WTC11 (cell line): ENCODE results near the gene PTCD3. TPM values are rescaled to one million over a fixed set of nuclear protein-coding genes. Genes with fewer than 3 reads are reported as not detected.
A peak's percentile ranks its signal among the peaks of the same experiment; 100 is the strongest.

Source experiments
- ATAC-seq: fragments of 200-7000 bp; cut with Tn5 transposase; 2 replicates; pipeline ENCODE4 v1.10.0; 2021; ENCODE audit warnings: mild to moderate bottlenecking, moderate library complexity
- CTCF ChIA-PET: fragments of 300-600 bp; sonication (Branson Sonifier 250); formaldehyde crosslinking; loops from one replicate; lab custom pipeline; 2021; ENCODE audit warnings: antibody characterized with exemption; lab: Charles Lee
- POLR2A ChIA-PET: fragments of 350-600 bp; sonication (Branson Sonifier 250); formaldehyde crosslinking; loops from one replicate; lab custom pipeline; 2021; ENCODE audit warnings: antibody characterized with exemption; lab: Charles Lee
- DNase-seq: peaks from one replicate; pipeline ENCODE4 v3.0.0; 2021; ENCODE audit warnings: low spot score
- H3K27ac Mint-ChIP-seq: 2 replicates; pipeline ENCODE4 v1.8.0; 2021; ENCODE audit warnings: mixed read lengths
- H3K27me3 Mint-ChIP-seq: 2 replicates; pipeline ENCODE4 v1.8.0; 2021; ENCODE audit warnings: low read depth, mild to moderate bottlenecking, moderate library complexity, mixed read lengths
- H3K36me3 Mint-ChIP-seq: 2 replicates; pipeline ENCODE4 v1.8.0; 2021; ENCODE audit warnings: mixed read lengths
- H3K4me1 Mint-ChIP-seq: 2 replicates; pipeline ENCODE4 v1.8.0; 2022; ENCODE audit warnings: mixed read lengths
- H3K4me3 Mint-ChIP-seq: 2 replicates; pipeline ENCODE4 v1.8.0; 2021; ENCODE audit warnings: mild to moderate bottlenecking, moderate library complexity, mixed read lengths
- H3K9me3 Mint-ChIP-seq: 2 replicates; pipeline ENCODE4 v1.8.0; 2021; ENCODE audit warnings: mixed read lengths
- CREB1 ChIP-seq: sonication (generic); formaldehyde crosslinking; IDR thresholded peaks from 2 replicates; pipeline ENCODE4 v1.8.0; 2023; ENCODE audit warnings: mild to moderate bottlenecking, missing genetic modification reagents
- CREM ChIP-seq: sonication (generic); formaldehyde crosslinking; IDR thresholded peaks from 2 replicates; pipeline ENCODE4 v1.8.1; 2022; ENCODE audit warnings: mild to moderate bottlenecking, missing genetic modification reagents, moderate library complexity
- E2F1 ChIP-seq: sonication (generic); formaldehyde crosslinking; IDR thresholded peaks from 2 replicates; pipeline ENCODE4 v1.8.0; 2022; ENCODE audit warnings: mild to moderate bottlenecking, missing genetic modification reagents
- E2F4 ChIP-seq: sonication (generic); formaldehyde crosslinking; IDR thresholded peaks from 2 replicates; pipeline ENCODE4 v1.8.1; 2022; ENCODE audit warnings: low read depth, mild to moderate bottlenecking, moderate library complexity, missing genetic modification reagents, borderline replicate concordance
- E2F5 ChIP-seq: sonication (generic); formaldehyde crosslinking; IDR thresholded peaks from 2 replicates; pipeline ENCODE4 v1.8.1; 2022; ENCODE audit warnings: mild to moderate bottlenecking, moderate library complexity, missing genetic modification reagents
- ETV6 ChIP-seq: sonication (generic); formaldehyde crosslinking; IDR thresholded peaks from 2 replicates; pipeline ENCODE4 v1.8.1; 2022; ENCODE audit warnings: mild to moderate bottlenecking, missing genetic modification reagents
- FOXJ3 ChIP-seq: sonication (generic); formaldehyde crosslinking; IDR thresholded peaks from 2 replicates; pipeline ENCODE4 v1.9.0; 2021; ENCODE audit warnings: missing genetic modification reagents, mild to moderate bottlenecking, borderline replicate concordance
- GTF2I ChIP-seq: fragments of 250-450 bp; sonication (Bioruptor Pico); conservative IDR thresholded peaks from 2 replicates; pipeline ENCODE4 v1.4.0; 2021; ENCODE audit warnings: mild to moderate bottlenecking
- IRF1 ChIP-seq: sonication (generic); formaldehyde crosslinking; IDR thresholded peaks from 2 replicates; pipeline ENCODE4 v1.8.0; 2023; ENCODE audit warnings: missing genetic modification reagents
- JUN ChIP-seq: sonication (generic); formaldehyde crosslinking; IDR thresholded peaks from 2 replicates; pipeline ENCODE4 v1.8.0; 2023; ENCODE audit warnings: mild to moderate bottlenecking, missing genetic modification reagents
- KAT7 ChIP-seq: sonication (generic); formaldehyde crosslinking; IDR thresholded peaks from 2 replicates; pipeline ENCODE4 v1.8.1; 2023; ENCODE audit warnings: missing genetic modification reagents, mild to moderate bottlenecking, borderline replicate concordance
- MXD4 ChIP-seq: fragments of 250-450 bp; sonication (Bioruptor Pico); IDR thresholded peaks from 2 replicates; pipeline ENCODE4 v1.8.0; 2021; ENCODE audit warnings: mild to moderate bottlenecking, moderate library complexity, borderline replicate concordance
- NFATC4 ChIP-seq: fragments of 250-450 bp; sonication (Bioruptor Pico); IDR thresholded peaks from 2 replicates; pipeline ENCODE4 v1.9.0; 2021; ENCODE audit warnings: mild to moderate bottlenecking
- NFE2L1 ChIP-seq: sonication (generic); formaldehyde crosslinking; IDR thresholded peaks from 2 replicates; pipeline ENCODE4 v1.8.1; 2023; ENCODE audit warnings: missing genetic modification reagents
- NFYB ChIP-seq: sonication (generic); formaldehyde crosslinking; conservative IDR thresholded peaks from 2 replicates; pipeline ENCODE4 v1.8.0; 2022; ENCODE audit warnings: low read depth, missing genetic modification reagents
- NR3C1 ChIP-seq: sonication (generic); formaldehyde crosslinking; conservative IDR thresholded peaks from 2 replicates; pipeline ENCODE4 v1.8.1; 2023; ENCODE audit warnings: low read depth, mild to moderate bottlenecking, missing genetic modification reagents
- OVOL2 ChIP-seq: fragments of 250-450 bp; sonication (Bioruptor Pico); IDR thresholded peaks from 2 replicates; pipeline ENCODE4 v1.9.0; 2021; ENCODE audit warnings: mild to moderate bottlenecking, borderline replicate concordance
- PREB ChIP-seq: sonication (generic); formaldehyde crosslinking; IDR thresholded peaks from 2 replicates; pipeline ENCODE4 v1.8.1; 2022; ENCODE audit warnings: mild to moderate bottlenecking, missing genetic modification reagents, moderate library complexity, borderline replicate concordance
- PRRX2 ChIP-seq: fragments of 250-450 bp; sonication (Bioruptor Pico); IDR thresholded peaks from 2 replicates; pipeline ENCODE4 v1.8.0; 2021; ENCODE audit warnings: mild to moderate bottlenecking
- RORB ChIP-seq: fragments of 250-450 bp; sonication (Bioruptor Pico); IDR thresholded peaks from 2 replicates; pipeline ENCODE4 v1.9.0; 2021; ENCODE audit warnings: mild to moderate bottlenecking
- SMAD3 ChIP-seq: sonication (generic); formaldehyde crosslinking; IDR thresholded peaks from 2 replicates; pipeline ENCODE4 v1.8.0; 2022; ENCODE audit warnings: missing genetic modification reagents, mild to moderate bottlenecking, borderline replicate concordance
- USF2 ChIP-seq: sonication (generic); formaldehyde crosslinking; IDR thresholded peaks from 2 replicates; pipeline ENCODE4 v1.8.1; 2023; ENCODE audit warnings: mild to moderate bottlenecking, missing genetic modification reagents, moderate library complexity
- ZBTB21 ChIP-seq: sonication (generic); formaldehyde crosslinking; IDR thresholded peaks from 2 replicates; pipeline ENCODE4 v1.8.1; 2023; ENCODE audit warnings: mild to moderate bottlenecking, missing genetic modification reagents, borderline replicate concordance
- ZBTB43 ChIP-seq: sonication (generic); formaldehyde crosslinking; IDR thresholded peaks from 2 replicates; pipeline ENCODE4 v1.8.1; 2023; ENCODE audit warnings: mild to moderate bottlenecking, missing genetic modification reagents
- ZNF138 ChIP-seq: sonication (generic); formaldehyde crosslinking; conservative IDR thresholded peaks from 2 replicates; pipeline ENCODE4 v1.8.1; 2022; ENCODE audit warnings: mild to moderate bottlenecking, moderate library complexity, missing genetic modification reagents
- ZNF232 ChIP-seq: sonication (generic); formaldehyde crosslinking; IDR thresholded peaks from 2 replicates; pipeline ENCODE4 v1.8.0; 2022; ENCODE audit warnings: mild to moderate bottlenecking, missing genetic modification reagents
- ZNF317 ChIP-seq: sonication (generic); formaldehyde crosslinking; IDR thresholded peaks from 2 replicates; pipeline ENCODE4 v1.8.1; 2023; ENCODE audit warnings: low read depth, mild to moderate bottlenecking, moderate library complexity, missing genetic modification reagents, borderline replicate concordance
- ZNF416 ChIP-seq: fragments of 250-450 bp; sonication (Bioruptor Pico); IDR thresholded peaks from 2 replicates; pipeline ENCODE4 v1.9.0; 2021; ENCODE audit warnings: mild to moderate bottlenecking, inconsistent platforms
- total RNA-seq: library from RNA; stranded (reverse); gene quantifications from 3 replicates; pipeline ENCODE4 v1.2.3, GENCODE V29; 2021

Gene PTCD3
- total RNA-seq, 1 experiment from 2014 or later, result 192 TPM

- TF ChIP-seq IRF1 (CRISPR knock-in tag) (no peak), CREM (CRISPR knock-in tag) (no peak), E2F4 (no peak), ZNF232 (CRISPR knock-in tag) (0 out of 2 replicates have a peak, but pooled peaks have one; percentile 52), E2F5 (CRISPR knock-in tag) (no peak), NFYB (CRISPR knock-in tag) (no peak), NR3C1 (no peak), MXD4 (CRISPR knock-in tag) (no peak), ZBTB43 (no peak), SMAD3 (CRISPR knock-in tag) (peak; percentile 88; the same call in 1 of the 2 replicates), JUN (CRISPR knock-in tag) (no peak), GTF2I (CRISPR knock-in tag) (no peak), NFATC4 (no peak), NFE2L1 (CRISPR knock-in tag) (no peak), ETV6 (CRISPR knock-in tag) (peak; percentile 61), ZNF317 (CRISPR knock-in tag) (no peak), FOXJ3 (CRISPR knock-in tag) (no peak)
These were observed at the start of gene PTCD3 (continued) for GRCh38 chr2:86105969-86106945.

- no peak for ATAC-seq
- ChIA-PET CTCF (interaction anchor here (0.8 kb wide), 1 partner anchor 419 kb away, joined by 3 read pairs; no protein-coding TSS in a partner anchor), POLR2A (no interaction called here)
- Mint-ChIP-seq H3K4me3 (no peak overlapping the region), H3K36me3 (peaks cover 56% of the 10 kb centered on the region), H3K4me1 (no peaks in the 10 kb centered on the region), H3K9me3 (no peaks in the 10 kb centered on the region), H3K27me3 (no peaks in the 10 kb centered on the region), H3K27ac (no peak overlapping the region)
- no peak for DNase-seq
- TF ChIP-seq ZNF138 (CRISPR knock-in tag) (no peak), CREB1 (CRISPR knock-in tag) (no peak), PREB (no peak), PRRX2 (no peak), KAT7 (CRISPR knock-in tag) (no peak), IRF1 (CRISPR knock-in tag) (no peak), NFE2L1 (CRISPR knock-in tag) (no peak), OVOL2 (CRISPR knock-in tag) (no peak), RORB (no peak), NFYB (CRISPR knock-in tag) (no peak), ZNF416 (CRISPR knock-in tag) (no peak), E2F1 (no peak), ZBTB21 (CRISPR knock-in tag) (no peak), USF2 (CRISPR knock-in tag) (no peak)
These were observed 49.3 kb upstream of the PTCD3 start for GRCh38 chr2:86056590-86057331.
